GM19023 (cell line): ENCODE results near the gene PCK2.
"Not testable (repeated sequence)": the region's sequence is repeated elsewhere in the genome, so short reads cannot be mapped to it uniquely, and the experiment has no call there.

Experiments
- ATAC-seq: cut with Tn5 transposase; IDR thresholded peaks from one replicate; pipeline ENCODE4 v1.9.1; 2021; ENCODE audit warnings: mild to moderate bottlenecking, moderate library complexity; ENCODE audit not compliant: unreplicated experiment

Gene PCK2

DNA sequence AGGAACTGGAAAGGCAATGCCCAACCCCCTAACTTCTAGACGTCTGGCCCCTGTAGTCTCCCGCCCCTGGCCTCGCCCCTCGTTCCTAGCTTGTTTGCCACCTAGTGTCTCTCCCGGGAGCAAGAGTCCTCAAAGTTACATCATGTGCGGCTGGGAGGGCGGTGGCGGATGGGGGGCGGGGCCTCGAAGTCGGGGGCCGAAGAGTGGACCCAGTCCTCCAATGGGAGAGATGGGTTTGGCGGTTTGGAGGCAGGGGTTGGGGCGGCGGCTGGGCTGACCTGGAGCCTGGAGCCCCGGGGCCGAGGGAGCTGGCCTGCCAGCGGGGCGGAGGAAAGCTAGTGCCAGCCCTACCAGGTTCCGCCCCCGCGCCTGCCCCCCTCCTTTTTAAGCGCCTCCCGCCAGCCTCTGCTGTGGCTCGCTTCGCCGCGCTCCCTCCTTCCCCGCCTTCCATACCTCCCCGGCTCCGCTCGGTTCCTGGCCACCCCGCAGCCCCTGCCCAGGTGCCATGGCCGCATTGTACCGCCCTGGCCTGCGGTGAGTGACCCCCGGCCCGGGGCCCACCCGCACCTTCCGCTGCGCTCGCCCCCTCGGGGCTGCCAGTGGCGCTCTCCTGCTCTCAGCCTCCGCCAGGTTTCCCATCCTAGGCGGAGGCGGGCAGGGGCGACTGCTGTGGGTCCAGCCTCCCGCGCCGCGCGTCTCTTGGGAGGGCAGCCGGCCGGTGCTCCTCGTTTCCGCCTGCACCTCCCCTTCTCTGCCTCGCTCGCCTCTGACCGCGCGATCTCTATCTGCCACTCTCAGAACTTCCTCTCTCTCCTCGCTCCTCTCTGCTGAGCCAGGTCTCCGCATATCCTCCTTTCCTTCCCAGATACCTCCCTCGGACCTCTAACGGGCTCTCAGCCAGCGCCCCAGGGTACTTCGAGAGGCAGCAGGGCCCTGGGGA is at the start of gene PCK2:
Gene PCK2 (plus strand): TSS at position 411 of the 940 bp plus-strand sequence. CDS start 95 bp downstream, at position 506.
- peak; percentile 51 for ATAC-seq

GRCh38 chr14:24049002-24049401 is 45.1 kb upstream of the PCK2 start:
- ATAC-seq = not testable (repeated sequence)

DNA sequence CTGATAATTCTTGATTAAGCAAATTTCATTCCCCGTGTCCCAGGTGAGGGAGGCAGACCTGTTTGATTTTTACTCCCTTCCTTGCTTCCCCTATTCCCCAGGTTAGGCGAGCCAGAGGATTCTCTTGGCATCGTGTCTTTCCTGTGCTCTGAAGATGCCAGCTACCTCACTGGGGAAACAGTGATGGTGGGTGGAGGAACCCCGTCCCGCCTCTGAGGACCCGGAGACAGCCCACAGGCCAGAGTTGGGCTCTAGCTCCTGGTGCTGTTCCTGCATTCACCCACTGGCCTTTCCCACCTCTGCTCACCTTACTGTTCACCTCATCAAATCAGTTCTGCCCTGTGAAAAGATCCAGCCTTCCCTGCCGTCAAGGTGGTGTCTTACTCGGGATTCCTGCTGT is 43.4 kb upstream of the PCK2 start:
- not testable (repeated sequence) for ATAC-seq

- ATAC-seq = peak; percentile 13
These were observed 42.8 kb upstream of the PCK2 start for GRCh38 chr14:24051176-24051788.

DNA sequence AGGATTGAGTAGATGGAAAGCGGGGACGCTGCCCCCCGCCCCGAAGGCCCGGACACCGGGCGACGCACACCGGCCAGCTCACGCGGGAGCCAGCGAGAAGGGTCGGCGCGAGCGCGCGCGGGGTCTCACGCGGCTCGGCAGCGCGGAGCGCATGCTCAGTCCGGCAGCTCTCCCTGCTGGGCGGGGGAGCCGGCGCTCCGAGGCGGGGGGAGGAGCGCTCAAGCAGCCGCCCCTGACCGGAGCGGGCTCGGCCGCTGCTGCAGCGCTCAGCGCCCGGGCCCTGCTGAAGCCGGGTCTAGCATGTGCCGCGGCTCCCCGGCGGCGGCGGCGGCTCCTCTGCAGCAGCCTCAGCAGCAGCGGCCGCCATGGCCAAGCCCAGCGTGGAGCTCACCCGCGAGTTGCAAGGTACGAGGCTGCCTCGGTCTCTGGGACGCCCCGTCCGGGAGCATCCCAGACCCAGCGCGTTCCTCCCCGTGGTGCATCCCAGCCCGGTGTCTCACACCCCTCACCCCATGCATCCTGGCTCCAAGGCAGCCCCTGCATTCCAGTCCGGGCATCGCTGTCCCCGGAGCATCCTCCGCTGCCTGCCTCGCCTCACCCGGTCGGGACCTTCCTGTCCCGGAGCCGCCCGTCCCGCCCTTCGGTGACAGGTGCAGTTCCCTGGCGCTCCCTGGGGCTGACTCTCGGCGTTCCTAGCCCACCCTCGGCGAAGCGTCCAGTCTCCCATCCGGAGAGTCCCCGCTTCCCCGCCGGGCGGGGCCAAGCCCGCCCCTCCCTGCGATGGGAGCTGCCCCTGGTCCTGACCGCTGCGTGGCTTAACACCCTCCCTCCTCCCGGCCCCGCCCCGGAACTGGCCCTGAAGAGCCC is 42.1 kb upstream of the PCK2 start, which contains the start of gene CARMIL3:
Gene CARMIL3 (plus strand): TSS at position 221 of the 867 bp plus-strand sequence. CDS start 145 bp downstream, at position 366.
- ATAC-seq = peak; percentile 74

DNA sequence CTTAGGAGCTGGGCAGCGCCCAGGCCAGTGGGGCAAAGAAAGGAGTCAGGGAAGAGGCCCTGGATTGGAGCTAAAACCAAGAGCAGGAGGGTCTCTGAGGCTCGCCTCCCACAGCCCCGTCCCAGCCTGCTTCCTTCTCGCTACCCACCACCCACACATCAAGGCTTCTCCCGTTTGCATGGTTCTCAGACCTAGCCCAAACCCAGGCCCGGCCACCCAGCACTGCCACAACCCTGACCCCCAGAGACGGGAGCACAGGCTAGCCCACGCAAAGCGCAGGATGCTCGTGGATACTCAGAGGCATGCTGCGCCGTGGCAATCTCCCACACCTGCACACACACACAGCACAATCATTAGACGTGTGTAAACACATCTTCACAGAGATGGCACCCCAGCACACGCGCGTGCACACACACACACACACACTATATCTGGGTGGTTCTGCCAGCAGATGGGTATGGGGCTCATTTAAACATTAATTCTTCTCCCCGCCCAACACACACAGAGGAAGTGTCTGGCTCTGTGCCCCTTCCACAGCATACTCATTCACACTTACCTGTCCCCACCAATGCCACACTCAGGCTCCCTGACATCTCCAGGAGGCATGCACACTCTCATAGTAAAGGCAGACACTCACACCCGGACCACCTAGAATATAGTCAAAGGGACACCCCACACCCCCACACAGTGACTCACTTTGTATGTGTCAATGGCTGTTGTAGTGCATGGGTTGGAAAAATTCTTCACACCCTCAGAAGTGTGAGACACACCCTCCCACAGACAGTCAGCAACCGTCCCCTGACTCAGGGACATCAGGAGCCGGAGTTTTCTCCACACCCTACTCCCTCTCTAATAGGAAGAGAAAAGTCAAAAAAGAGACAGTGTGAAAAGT is 41.2 kb upstream of the PCK2 start:
- ATAC-seq = no peak

GRCh38 chr14:24053548-24054323 is 40.4 kb upstream of the PCK2 start:
- ATAC-seq = no peak

DNA sequence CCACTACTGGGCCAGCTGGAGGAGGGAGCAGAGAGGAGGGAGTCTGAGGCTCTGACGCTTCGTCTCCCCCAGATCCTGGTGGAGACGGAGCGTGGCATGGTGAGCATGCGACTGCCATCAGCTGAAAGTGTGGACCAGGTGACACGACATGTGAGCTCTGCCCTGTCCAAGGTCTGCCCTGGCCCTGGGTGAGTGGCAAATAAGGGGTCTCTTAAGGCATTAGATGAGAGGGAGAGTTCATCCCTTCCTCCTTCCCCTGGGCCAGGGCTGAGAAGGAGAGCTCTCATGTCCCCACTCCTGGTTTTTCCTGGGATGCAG is 39.8 kb upstream of the PCK2 start:
- ATAC-seq = no peak

DNA sequence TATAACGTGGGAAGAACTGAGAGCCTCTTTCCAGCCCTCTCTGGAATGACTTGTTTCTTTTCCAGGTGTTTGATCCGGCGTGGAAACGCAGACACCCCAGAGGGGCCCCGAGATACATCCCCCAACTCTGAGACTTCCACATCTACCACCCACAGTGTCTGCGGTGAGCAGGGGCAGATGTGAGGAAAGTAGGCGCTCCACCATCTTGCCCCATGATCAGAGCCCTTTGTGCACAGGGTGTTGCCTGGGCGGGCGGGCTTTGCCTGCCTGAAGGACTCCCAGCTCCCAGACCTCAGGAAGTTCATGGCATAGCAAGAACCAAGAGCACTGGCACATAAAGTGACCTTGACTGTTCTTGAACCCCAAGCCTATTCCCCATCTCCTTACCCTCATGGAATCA is 39.5 kb upstream of the PCK2 start:
- ATAC-seq = no peak

GRCh38 chr14:24055971-24056799 is 37.9 kb upstream of the PCK2 start:
- ATAC-seq = no peak

DNA sequence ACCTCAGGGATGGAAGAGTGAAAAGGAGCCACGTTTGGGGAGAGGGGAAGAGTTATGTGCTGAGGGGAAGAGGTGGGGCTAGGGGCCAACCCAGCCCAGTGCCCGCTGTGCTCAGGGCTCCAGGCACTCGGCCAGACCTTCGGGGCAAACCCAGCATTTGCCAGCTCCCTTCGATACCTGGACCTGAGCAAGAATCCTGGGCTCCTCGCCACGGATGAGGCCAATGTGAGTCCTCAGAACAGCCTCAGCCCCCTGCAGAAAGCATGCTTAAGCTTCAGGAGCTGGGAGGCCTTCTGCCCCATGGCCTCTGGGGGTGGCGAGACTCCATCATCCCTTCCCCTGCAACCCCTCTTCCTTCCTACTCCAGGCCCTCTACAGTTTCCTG is 37.3 kb upstream of the PCK2 start:
- no peak for ATAC-seq

- ATAC-seq = no peak
These were observed 36.8 kb upstream of the PCK2 start for GRCh38 chr14:24057271-24057670.

GRCh38 chr14:24057867-24058259 is 36.2 kb upstream of the PCK2 start:
- ATAC-seq = no peak

GRCh38 chr14:24058260-24058950 is 35.7 kb upstream of the PCK2 start:
- peak; percentile 63 for ATAC-seq

- no peak for ATAC-seq
These were observed 35.1 kb upstream of the PCK2 start for GRCh38 chr14:24058951-24059475.

DNA sequence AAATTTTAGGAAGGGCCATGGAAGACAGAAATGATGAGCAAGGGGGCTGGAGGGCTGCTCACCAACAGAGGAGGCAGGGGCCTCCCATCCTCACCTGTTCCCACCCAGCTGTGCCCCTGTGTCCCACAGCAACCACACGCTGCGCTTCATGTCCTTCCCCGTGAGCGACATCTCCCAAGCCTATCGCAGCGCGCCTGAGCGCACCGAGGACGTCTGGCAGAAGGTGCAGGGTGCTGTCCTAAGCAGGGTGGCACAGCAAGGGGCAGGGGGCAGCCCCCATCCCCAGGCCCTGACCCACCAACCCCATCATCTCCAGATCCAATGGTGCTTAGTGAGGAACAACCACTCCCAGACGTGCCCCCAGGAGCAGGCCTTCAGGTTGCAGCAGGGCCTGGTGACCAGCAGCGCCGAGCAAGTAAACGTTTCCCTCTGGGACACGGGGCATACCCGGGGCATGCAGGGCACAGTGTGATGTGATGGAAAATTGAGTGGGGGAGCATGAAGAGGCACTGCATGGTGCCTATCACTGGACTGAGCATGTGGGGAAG is 34.2 kb upstream of the PCK2 start:
- no peak for ATAC-seq

DNA sequence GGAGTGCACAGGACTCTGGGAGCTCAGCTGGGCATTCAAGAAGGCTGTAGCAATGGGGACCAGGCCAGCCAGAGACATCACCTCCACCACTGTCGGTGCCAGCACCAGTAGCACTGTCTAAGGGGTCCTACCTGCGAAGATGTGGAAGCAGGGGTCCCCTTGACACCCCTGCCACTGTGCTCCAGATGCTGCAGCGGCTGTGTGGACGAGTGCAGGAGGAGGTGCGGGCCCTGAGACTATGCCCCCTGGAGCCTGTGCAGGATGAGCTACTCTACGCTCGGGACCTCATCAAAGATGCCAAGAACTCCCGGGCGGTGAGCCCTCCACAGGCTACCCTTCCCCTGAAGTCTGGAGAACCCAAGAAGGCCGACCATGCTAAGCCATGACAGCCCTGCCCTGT is 33.7 kb upstream of the PCK2 start:
- ATAC-seq = no peak
